Posterior cingulate gyrus (tissue), 11 donors: ENCODE results near the gene DPY19L1.
A peak's percentile ranks its signal among the peaks of the same experiment; 100 is the strongest.
"Not testable (repeated sequence)": the region's sequence is repeated elsewhere in the genome, so short reads cannot be mapped to it uniquely, and the experiment has no call there.

Source experiments
- DNase-seq, 10 donors: peaks; one replicate each; pipeline versions ENCODE4 v3.0.0 to v3.0.0-alpha.2; 2020 to 2021; ENCODE audit warnings: mixed read lengths in 3 of 10
- intact Hi-C: fragments of 100-400 bp; cut with DNase I; formaldehyde crosslinking; loops from one replicate; pipeline ENCODE4 v1.15.1; 2023

Gene DPY19L1

DNA sequence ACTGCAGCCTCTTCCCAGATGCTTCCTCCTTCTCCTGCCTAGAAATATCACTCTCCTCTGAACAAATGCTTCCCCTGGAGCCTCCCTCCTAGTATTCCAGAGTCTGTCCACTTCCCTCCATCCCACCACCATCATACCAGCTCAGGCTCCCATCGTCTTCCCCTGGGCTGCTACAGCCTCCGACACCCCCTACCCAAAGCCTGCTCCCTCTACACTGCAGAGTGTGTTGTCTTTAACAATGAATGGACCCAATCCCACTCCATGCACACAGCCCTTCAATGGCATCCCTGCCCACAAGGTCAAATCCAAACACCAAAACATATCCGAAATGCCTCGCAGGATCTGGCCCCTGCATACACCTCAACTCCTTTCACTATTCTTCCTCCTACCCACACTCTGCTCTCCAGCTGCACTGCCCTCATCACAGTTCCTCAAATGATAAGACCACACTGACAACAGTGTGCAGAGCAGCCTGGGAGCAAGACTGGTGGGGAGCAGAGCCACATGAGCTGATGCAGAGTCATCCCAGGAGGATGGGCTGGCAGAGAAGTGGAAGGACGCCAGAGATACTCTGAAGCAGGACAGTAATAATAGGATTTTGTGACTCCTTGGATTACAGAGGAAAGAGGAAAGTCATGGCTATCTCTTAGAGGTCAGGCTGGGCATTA is 40.7 kb downstream of the DPY19L1 start:
- intact Hi-C loops, DNase-seq: not testable (repeated sequence)

DNA sequence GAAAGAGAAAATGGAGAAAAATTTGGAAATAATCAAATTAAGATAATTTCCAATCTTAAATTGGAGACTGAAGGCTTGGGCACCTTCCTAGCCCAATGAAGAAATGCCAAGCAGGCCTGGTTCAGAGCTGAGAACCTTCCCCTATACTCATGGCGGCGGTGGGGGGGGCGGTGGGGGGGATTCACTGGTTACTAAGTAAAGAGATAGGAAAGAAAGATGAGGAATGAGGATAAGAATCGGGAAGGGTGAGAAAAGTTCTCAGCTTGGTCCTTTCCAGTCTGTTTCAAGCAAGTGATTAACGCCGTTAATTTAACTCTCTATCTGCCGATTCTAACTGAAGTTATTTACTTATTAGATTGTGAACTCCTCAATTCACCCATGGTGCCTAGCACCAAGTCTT is 41.5 kb downstream of the DPY19L1 start:
- DNase-seq, result no peak
- intact Hi-C loops, result no loop called here

DNA sequence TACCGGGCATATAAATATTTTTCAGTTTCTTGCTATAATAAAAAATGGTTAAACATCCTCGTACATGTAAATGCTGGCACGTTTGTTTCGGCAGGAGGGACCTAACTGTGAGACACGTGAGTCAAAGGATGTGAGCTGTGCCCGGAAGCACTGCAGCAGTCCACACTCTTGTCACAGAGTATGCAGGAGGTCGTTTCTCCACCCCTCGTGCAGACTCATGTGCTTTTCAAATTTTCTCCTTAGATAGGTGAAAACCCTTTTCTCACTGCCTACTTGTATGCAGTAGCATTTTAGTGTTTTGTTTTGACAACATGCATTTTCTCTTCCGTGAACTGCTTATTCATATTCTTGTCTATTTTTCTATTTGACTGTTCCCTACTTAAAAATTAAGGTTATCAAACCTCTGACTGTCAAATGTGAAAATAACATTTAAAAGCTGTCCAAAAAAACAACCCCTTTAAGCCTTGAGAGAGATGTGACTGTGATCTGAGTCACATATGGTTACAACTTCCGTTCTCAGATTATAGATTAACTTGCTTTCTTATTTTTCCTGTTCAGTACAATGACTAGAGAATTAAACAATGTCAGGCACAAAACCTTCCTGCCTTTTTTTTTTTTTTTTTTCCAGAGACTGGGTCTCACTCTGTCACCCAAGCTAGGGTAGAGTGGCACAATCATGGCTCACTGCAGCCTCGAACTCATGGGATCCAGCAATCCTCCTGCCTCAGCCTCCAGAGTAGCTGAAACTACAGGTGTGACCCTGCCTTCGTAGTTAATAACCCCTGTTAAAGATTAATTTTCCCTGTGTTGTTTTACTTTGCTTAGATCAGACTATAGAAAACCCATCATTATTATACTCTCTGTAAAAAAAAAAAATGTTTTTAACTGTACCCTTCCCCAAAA is 45.1 kb downstream of the DPY19L1 start:
- DNase-seq, result no peak
- intact Hi-C loops, result no loop called here

DNA sequence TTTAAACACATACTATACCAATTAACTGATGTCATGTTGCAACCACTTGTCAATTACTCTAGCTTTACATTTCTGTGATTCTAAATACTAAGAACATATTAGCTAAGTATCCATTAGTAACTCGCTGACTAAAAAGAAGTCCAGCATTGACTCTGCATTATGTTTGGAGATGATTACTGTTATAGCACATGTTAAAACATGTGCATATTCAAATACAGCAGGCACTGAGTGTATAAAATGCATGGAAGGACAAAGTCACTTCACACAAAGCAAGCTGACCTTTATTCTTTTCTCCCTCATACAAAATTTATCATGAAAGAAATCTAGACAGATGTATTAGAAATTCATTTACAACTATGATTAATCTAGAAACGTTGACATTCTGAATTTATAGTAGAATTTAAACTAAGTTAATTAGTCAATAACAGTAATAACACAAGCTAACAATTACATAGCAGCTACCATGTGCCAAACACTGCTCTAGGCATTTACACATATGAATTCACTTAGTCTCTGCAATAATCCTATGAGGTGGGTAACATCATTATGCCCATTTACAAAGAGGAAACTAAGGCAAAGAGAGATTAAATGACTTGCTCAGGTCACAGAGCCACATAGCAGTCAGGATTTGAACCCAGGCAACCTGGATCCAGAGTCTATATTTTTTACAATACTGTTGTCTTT is 48.7 kb downstream of the DPY19L1 start:
- intact Hi-C loops, result not testable (repeated sequence)

DNA sequence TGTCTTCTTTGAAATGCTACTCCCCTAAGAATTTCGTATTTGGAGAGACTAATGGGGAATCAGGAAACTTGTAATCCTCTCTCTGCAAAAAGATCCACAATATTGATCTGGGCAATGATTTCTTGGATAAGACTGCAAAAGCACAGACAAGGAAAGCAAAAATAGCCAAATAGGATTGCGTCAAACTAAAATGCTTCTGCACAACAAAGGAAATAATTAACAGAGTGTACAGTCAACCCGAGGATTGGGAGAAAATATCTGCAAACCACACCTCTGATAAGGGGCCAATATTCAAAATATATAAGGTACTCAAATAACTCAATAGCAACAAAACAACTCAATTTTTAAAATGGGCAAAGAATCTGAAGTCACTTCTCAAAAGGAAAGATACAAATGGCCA is 52.1 kb downstream of the DPY19L1 start:
- intact Hi-C loops, DNase-seq: not testable (repeated sequence)

More for the DNA sequence above, 48.7 kb downstream of the DPY19L1 start:
- DNase-seq, result not testable (repeated sequence)

DNA sequence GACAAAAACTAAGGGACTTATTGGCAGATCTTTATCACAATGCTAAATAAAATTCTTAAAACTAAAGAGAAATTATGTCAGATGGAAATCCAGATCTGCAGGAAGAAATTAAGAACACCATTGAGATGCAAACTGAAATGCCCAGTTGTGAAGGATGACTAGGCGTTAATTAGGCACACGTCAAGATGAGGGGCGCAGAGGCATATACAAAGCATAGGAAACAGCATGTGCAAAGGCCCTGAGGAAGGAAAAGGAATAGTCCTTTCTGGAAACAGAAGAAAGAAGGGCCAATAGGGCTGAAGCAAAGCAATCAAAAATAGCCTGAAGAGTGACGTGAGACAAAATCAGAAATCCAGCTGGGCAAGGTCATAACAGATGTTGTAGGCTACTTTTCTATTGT is 53.1 kb downstream of the DPY19L1 start:
- DNase-seq, intact Hi-C loops: not testable (repeated sequence)

DNA sequence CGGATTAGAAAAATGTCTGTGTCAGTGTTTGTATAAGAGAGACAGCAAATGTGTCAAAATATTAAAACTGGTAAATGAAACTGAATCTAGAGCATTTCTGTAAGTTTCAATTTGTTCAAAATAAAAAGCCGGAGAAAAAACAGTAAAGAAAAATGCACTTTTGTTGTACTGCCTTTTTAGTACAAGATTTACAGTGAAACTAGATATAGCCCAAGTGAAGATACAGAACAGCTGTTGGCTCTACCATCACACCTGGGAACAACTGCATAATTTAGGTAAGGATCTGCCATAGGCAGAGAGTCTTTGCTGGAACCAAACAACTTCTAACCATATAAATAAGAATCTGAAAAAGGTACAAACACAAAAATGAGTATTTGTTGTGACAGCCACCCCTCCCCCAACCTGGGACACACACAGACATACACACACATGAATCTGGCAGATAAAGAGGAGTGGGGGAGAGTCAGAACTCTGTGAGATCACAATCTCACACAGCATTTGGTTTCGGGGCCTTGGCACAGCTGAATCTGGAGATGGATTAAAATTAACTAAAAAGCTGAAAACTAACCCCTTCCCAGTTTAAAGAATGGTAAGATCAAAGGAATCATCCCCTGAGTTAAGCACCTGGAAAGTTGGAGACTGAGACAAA is 54.8 kb downstream of the DPY19L1 start:
- intact Hi-C loops, result no loop called here

DNA sequence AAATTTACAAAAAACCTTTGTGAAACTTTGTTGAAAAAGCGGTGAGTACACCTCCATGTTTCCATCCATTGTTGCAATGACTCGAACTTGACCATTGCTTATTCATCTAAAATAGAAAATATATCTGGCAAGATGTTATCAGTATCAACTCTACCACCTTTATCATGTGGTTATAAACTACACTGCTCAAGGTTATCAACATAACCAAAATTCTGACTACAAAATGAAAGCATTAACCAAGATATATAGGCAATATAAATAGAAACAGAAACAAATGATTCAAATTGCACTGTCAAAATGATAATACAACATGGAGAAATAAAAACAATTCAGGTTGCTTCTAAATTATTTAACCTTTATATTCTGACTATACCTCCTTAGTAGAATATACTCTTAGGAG is 58.2 kb downstream of the DPY19L1 start:
- intact Hi-C loops, DNase-seq: not testable (repeated sequence)

More for the DNA sequence above, 54.8 kb downstream of the DPY19L1 start:
- peak in 1 of 10 donors; percentile 35 for DNase-seq

DNA sequence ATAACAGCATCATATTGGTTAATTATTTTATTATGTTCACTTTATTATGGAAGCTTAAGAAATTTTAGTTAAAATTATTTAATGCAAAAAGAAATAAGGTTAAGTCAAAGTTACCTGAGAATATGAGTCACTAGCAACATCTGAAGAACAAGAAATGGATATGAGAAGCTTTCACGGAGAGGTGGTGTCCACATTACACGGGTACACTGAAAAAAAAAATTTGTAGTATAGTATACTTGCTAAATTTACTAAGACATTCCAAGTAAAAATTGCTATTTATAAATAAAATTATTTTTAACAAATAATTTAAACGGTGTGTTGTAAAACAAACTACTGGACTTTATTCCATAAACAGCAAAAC is 63.9 kb downstream of the DPY19L1 start:
- no peak for DNase-seq
- intact Hi-C loops, result no loop called here

DNA sequence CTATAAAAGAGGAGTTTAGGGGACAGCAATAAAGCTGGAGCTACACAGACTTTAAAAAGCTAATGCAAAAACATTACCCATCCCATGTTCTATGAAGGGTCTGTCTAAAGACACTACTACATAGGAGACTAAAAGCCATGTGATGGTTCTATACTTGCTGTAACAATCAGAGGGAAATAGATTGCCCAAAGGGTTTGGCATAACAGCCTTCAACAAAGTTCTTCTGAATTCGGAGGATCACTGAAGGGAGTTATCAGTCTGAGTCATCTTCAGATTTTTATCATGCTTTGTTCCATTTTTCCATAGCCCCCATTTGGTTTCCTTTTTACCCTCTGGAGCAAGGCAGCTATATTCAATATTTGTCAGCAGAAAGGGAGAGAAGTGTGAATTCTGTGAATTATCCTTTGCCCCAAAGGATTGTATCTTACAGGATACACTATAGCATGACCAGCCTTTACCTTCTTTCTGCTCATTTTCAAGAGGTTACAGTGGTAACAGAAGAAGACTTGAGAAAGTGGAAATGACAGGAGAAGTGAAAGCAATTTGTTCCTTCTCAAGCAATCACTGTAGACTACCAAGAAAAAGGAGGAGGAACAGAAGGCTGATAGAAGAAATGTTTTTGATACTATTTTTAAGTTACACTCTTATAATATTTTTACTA is 64.4 kb downstream of the DPY19L1 start:
- intact Hi-C loops, DNase-seq: not testable (repeated sequence)

DNA sequence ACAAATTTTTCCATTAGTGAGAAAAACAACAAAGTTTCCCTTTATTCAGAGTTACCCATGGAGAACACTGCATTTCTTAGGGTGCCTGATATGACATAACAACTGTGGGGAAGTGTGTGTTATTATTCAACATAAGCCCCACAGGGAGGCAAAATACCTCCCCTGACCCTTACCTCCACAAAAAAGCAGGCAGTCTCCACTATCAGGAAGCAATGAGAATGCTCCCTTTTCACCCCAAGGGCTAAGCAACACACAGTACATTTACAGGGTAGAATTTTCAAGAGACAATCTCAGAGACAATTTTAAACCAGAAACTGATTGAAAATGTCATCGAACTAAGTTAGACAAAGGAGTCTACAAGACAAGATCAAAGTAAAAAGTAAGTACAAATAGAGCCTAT is 69.5 kb downstream of the DPY19L1 start:
- intact Hi-C loops, DNase-seq: not testable (repeated sequence)

DNA sequence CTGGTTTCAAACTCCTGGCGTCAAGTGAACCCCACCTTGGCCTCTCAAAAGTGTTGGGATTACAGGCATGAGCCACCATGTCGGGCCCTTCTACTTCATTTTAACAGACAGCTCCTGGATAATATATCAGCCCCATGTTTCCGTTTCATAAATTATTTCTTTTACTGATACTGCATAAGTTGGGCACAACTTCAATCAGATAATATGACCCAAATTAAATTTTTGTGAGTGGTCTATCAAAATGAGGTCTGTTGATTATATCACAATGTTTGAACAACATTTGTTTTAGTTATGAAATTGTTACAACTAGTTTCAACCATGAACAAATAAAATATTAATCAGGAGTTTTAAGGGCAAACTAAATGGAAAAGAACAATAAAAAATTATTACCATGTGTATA is 70.8 kb downstream of the DPY19L1 start:
- intact Hi-C loops, DNase-seq: not testable (repeated sequence)

DNA sequence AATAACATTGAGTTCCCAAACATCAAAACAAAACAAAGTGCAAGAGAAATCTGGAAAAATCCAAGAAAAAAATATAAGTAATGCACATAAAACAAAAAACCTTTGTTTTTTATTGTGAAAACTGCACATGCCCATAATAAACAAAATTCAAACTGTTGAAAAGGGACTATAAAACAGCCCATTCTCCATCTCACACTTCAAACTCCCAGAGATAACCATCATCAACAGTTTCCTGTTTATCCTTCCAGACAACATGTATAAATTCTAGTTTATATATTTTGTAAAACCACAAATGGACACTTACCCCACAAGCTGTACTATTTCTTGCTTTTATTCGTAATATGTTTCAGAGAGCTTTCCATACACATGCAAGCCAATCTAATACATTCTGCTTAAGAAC is 79.3 kb downstream of the DPY19L1 start:
- intact Hi-C loops, result no loop called here
- DNase-seq, result no peak

DNA sequence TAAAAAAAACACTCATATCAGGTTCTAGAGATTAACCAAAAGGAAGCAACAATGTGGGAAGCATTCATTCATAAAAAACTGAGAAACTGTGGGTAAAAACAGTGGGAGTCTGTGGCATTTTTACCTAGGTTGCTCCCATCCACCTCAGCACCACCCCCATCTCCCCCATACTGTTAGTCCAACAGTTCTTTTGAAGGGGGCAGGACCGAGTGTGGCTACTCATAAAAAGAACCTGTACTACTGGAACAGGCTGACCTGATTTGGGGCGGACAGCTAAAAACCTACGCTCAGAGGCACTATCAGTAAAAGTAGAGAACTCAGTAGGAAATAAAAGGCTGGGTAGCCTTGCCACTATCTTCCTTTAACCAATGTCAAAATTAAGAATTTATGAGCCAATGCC is 84.5 kb downstream of the DPY19L1 start:
- DNase-seq, result peak in 1 of 10 donors; percentile 62
- intact Hi-C loops, result no loop called here

DNA sequence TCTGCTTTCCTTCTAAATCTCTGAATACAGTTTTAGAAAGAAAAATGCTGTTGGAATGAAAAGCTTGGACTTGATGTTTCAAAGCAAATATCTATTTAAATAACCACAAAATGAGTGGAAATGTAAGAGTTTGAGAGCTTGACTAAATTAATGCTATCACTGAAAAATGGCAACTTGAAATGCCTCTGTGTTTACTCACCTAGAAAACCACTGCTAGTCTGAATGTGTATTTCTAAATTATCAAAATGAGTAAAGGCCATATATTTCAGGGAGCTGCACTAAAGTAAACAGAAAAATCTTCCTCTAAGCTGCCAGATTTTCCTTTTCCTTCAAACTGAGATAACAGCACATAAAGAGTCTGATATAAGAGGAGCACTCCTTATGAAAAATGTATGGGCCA is 87.9 kb downstream of the DPY19L1 start:
- no peak for DNase-seq
- intact Hi-C loops, result no loop called here

DNA sequence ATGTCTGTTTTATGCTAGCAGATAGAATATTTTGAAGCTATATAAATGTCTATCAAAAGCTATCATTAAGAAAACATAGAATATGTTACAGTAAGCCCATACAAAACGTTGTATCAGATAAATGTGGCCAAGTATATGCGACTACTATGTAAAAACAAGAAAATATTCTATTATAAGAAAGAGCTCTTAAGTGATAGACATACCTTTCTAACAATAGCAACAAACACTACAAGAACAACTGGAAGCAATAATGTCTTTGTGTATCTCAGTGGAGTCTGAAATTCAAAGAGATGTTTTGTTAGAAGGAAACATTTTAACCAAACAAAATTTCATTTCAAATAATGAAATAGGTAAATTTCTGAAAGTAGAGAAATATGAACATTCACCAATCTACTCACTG is 89.9 kb downstream of the DPY19L1 start:
- DNase-seq, intact Hi-C loops: not testable (repeated sequence)

DNA sequence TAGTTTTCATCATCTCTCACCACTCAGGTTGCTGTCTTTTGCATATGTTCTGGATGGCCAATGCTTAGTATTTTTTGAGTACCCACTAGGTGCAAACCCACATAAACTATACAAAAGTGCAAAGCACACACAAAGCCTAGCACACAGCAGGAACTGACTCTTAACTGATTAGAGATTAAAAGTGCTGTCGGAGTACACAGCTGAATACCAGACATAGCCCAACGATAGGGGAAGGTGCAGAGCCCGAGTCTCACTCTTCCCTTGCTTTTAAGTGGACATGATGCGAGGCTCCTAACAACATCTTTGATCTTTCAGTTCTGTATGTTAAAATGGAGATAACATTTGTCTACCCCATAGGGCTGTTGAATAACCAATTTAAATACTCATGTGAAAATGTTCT is 90.8 kb downstream of the DPY19L1 start:
- no peak for DNase-seq
- intact Hi-C loops, result no loop called here

DNA sequence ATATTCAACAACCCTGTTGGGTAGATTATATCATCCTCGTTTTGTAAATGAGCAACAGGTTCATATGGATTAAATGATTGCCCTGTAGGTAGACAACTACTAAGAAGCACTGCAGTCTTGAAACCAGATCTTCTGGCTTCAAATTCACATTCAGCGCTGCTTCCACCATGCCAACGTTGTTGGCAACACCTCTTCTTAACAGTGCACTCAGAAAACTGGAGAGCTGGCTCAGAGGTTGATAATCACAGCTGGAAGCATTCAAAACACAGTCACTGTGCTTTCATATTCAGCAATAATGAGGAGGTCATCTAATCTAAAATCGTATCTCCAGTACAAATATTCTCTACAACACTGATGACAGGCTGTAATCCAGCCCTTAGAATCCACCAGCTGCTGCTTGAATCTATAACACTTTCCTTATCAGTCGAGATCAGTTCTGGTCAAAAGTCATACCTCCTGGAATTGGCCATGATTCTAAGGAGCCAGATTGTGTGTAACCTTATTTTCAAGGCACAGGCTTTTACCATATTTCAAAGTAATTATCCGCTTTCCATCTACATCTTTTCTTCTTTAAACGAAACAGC is 91.3 kb downstream of the DPY19L1 start:
- DNase-seq, intact Hi-C loops: not testable (repeated sequence)

DNA sequence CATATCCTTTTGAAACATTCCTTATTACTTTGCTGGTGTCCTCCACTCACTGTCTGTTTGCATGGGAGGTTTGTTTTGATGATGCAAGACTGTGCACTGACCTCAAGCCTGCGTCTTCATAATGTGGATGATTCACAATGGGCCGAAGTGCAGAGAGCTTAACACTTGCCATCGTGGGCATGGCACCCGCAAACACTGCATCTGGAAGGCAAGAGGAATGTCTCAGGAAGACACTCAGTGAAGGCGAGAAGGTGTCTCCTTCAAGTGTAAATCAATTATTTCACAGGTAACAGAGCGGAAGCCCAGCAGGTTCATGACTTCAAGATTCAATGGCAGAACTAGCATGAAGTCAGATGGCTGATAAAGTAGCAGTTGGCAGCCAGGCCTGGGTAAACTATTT is 98.1 kb downstream of the DPY19L1 start:
- intact Hi-C loops, result no loop called here
- no peak for DNase-seq

DNA sequence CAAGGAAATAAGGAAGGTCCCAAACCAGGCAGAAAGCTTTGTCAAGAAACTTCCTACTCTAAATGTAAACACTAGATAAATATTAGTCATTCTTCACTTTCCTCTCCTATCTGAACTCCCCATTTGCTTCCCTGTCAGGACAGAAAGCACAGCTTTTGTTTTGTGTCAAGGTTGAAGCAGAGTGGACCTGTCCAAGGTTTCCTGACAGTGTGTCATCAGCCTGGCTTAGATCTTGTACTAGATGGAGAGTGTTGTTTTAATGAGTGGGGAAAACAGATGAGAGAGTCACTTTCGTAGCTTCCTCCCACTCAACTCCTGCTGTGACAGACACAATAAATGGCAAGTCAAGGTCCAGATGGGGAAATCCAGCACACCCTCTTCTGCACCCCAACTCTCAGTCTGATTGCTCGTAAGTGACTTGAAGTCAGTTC is 101.5 kb downstream of the DPY19L1 start:
- intact Hi-C loops, DNase-seq: not testable (repeated sequence)
